ENCODE results near the gene ZNF626. TPM values are rescaled to one million over a fixed set of nuclear protein-coding genes. Genes with fewer than 3 reads are reported as not detected.
"Not testable (repeated sequence)": the region's sequence is repeated elsewhere in the genome, so short reads cannot be mapped to it uniquely, and the experiment has no call there.

The ZNF626 gene
- total RNA-seq, 1 donor from 2014 or later, result 60.5 TPM

DNA sequence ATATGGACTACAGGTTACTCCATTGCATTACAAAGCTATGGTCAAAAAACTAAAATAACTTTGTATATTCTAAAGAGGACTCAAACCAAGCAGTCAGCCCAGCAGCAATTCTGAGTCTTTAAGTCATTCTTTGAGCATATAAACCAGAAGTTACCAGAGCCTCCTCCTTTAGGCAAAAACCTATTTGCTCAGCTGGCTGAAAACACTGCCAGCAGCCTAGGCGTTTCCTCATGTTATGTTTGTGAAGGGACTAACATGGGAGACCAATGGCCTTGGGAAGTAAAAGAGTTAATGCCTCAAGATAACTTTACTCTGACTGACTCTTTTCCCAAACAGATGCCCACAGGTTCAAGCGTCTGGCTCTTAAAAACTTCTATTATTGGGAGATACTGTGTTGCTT, 45.3 kb downstream of the ZNF626 start:
- no peak overlapping the region for H3K4me3 Mint-ChIP-seq
- Histone ChIP-seq H3K4me2 (no peak overlapping the region), H3K9ac (no peak overlapping the region), H3K27ac (no peak overlapping the region), H4K20me1 (ENCODE audit: low read depth) (no peaks in the 10 kb centered on the region), H2AFZ (replicated peaks) (no peak overlapping the region), H3K4me1 (no peaks in the 10 kb centered on the region), H3K9me3 (ENCODE audit: low read depth) (no peaks in the 10 kb centered on the region), H3K36me3 (peaks cover 5% of the 10 kb centered on the region), H3F3A (ENCODE audit: low read depth) (no peaks in the 10 kb centered on the region), H3K79me2 (ENCODE audit: low read depth) (no peaks in the 10 kb centered on the region), H3K4me3 (no peak overlapping the region), H3K27me3 (no peaks in the 10 kb centered on the region)
- DNase-seq (ENCODE audit: low spot score), result no peak
- no peaks in the 10 kb centered on the region for H3K27me3 Mint-ChIP-seq (ENCODE audit: insufficient read depth, low read depth)
- H3K4me1 Mint-ChIP-seq, result no peaks in the 10 kb centered on the region
- H3K9me3 Mint-ChIP-seq, result peaks cover 49% of the 10 kb centered on the region
- no peaks in the 10 kb centered on the region for H3K36me3 Mint-ChIP-seq
- no peak overlapping the region for H3K27ac Mint-ChIP-seq
- TF ChIP-seq EZH2 (IDR thresholded peaks at IDR 0.05) (no peak), EZH2phosphoT487 (IDR thresholded peaks at IDR 0.05) (no peak), CTCF (IDR thresholded peaks at IDR 0.05) (no peak)

DNA sequence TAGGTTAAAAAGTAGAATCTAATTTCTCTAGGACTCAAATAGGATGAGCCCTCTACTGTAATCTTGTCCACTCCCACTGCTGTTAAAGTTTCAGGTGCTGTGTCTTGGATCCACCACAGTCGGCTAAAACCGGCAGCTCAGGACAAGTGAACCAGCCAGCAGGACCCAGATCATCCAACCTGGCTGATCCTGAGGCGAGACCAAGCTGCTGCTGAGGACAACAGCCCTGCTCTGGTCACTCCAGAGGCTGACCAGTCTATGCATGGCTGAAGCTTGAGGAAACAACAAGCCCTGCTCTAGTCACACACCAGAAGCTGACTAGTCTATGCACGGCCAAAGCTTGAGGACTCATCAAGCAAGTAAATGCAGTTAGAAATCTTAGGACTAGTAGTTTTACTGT, 46.4 kb downstream of the ZNF626 start:
- not testable (repeated sequence) for H3K27ac ChIP-seq; H3F3A ChIP-seq (ENCODE audit: low read depth); H3K4me2 ChIP-seq; H3K4me3 ChIP-seq; H3K27me3 Mint-ChIP-seq (ENCODE audit: insufficient read depth, low read depth); H4K20me1 ChIP-seq (ENCODE audit: low read depth); H3K79me2 ChIP-seq (ENCODE audit: low read depth); H3K4me1 ChIP-seq; H3K9ac ChIP-seq; H3K36me3 Mint-ChIP-seq; H3K4me3 Mint-ChIP-seq; H3K36me3 ChIP-seq; H3K4me1 Mint-ChIP-seq; H3K9me3 ChIP-seq (ENCODE audit: low read depth); DNase-seq (ENCODE audit: low spot score); H2AFZ ChIP-seq (replicated peaks); H3K27ac Mint-ChIP-seq; H3K27me3 ChIP-seq
- H3K9me3 Mint-ChIP-seq, result peaks cover 53% of the 10 kb centered on the region

GRCh38 chr19:20612711-20613316, 48.6 kb downstream of the ZNF626 start:
- Mint-ChIP-seq H3K27ac (no peak overlapping the region), H3K27me3 (ENCODE audit: insufficient read depth, low read depth) (no peaks in the 10 kb centered on the region)
- no peak for DNase-seq (ENCODE audit: low spot score)

More at GRCh38 chr19:20612711-20613316, 48.6 kb downstream of the ZNF626 start:
- TF ChIP-seq CTCF (IDR thresholded peaks at IDR 0.05) (no peak), EZH2phosphoT487 (IDR thresholded peaks at IDR 0.05) (no peak), EZH2 (IDR thresholded peaks at IDR 0.05) (no peak)
- H3F3A ChIP-seq (ENCODE audit: low read depth), result no peaks in the 10 kb centered on the region
- H3K4me1 Mint-ChIP-seq, result no peaks in the 10 kb centered on the region
- no peak overlapping the region for H3K4me3 ChIP-seq
- no peaks in the 10 kb centered on the region for H3K36me3 ChIP-seq
- H3K4me1 ChIP-seq, result no peaks in the 10 kb centered on the region
- H3K9ac ChIP-seq, result no peak overlapping the region
- no peak overlapping the region for H2AFZ ChIP-seq (replicated peaks)
- no peak overlapping the region for H3K4me3 Mint-ChIP-seq
- H3K79me2 ChIP-seq (ENCODE audit: low read depth), result no peaks in the 10 kb centered on the region
- no peak overlapping the region for H3K27ac ChIP-seq
- no peak overlapping the region for H3K4me2 ChIP-seq
- peaks cover 52% of the 10 kb centered on the region for H3K9me3 Mint-ChIP-seq
- H3K9me3 ChIP-seq (ENCODE audit: low read depth), result no peaks in the 10 kb centered on the region
- H3K27me3 ChIP-seq, result no peaks in the 10 kb centered on the region
- no peaks in the 10 kb centered on the region for H4K20me1 ChIP-seq (ENCODE audit: low read depth)
- H3K36me3 Mint-ChIP-seq, result no peaks in the 10 kb centered on the region
